ENCODE data around the gene FAM219A.

FAM219A gene

GRCh38 chr9:34450644-34451043 is 7.7 kb downstream of the FAM219A start:
- no peak for DNase-seq (ENCODE audit: low read depth)
- H3K4me3 ChIP-seq (ENCODE audit: low read depth, low read length): no peak overlapping the region
- no peak for TF ChIP-seq CTCF (IDR thresholded peaks at IDR 0.05; ENCODE audit: low read depth, low read length)

- no peak for DNase-seq (ENCODE audit: low read depth)
- TF ChIP-seq CTCF (IDR thresholded peaks at IDR 0.05; ENCODE audit: low read depth, low read length) (no peak), MYC (IDR thresholded peaks at IDR 0.05; ENCODE audit: low read depth, low read length) (no peak), MAX (IDR thresholded peaks at IDR 0.05; ENCODE audit: low read depth, low read length) (no peak), POLR2A (IDR thresholded peaks at IDR 0.05; ENCODE audit: extremely low read depth, insufficient read length) (no peak)
- H3K4me3 ChIP-seq (ENCODE audit: low read depth, low read length): no peak overlapping the region
Measured at GRCh38 chr9:34446951-34447350, 11.4 kb downstream of the FAM219A start.

- no peak overlapping the region for H3K4me3 ChIP-seq (ENCODE audit: low read depth, low read length)
- DNase-seq (ENCODE audit: low read depth): no peak
- TF ChIP-seq POLR2A (IDR thresholded peaks at IDR 0.05; ENCODE audit: extremely low read depth, insufficient read length) (no peak), MYC (IDR thresholded peaks at IDR 0.05; ENCODE audit: low read depth, low read length) (no peak), CTCF (IDR thresholded peaks at IDR 0.05; ENCODE audit: low read depth, low read length) (no peak), MAX (IDR thresholded peaks at IDR 0.05; ENCODE audit: low read depth, low read length) (no peak)
Measured at GRCh38 chr9:34446468-34446891, 11.9 kb downstream of the FAM219A start.

- peak; percentile 31 for DNase-seq (ENCODE audit: low read depth)
- TF ChIP-seq POLR2A (IDR thresholded peaks at IDR 0.05; ENCODE audit: extremely low read depth, insufficient read length) (no peak), CTCF (IDR thresholded peaks at IDR 0.05; ENCODE audit: low read depth, low read length) (no peak), MAX (IDR thresholded peaks at IDR 0.05; ENCODE audit: low read depth, low read length) (no peak), MYC (IDR thresholded peaks at IDR 0.05; ENCODE audit: low read depth, low read length) (no peak)
- no peak overlapping the region for H3K4me3 ChIP-seq (ENCODE audit: low read depth, low read length)
Measured at GRCh38 chr9:34443976-34444375, 14.4 kb downstream of the FAM219A start.

GRCh38 chr9:34443533-34443932 is 14.8 kb downstream of the FAM219A start:
- H3K4me3 ChIP-seq (ENCODE audit: low read depth, low read length): no peak overlapping the region
- no peak for DNase-seq (ENCODE audit: low read depth)
- TF ChIP-seq MYC (IDR thresholded peaks at IDR 0.05; ENCODE audit: low read depth, low read length): no peak
- no peak for TF ChIP-seq CTCF (IDR thresholded peaks at IDR 0.05; ENCODE audit: low read depth, low read length)
- TF ChIP-seq POLR2A (IDR thresholded peaks at IDR 0.05; ENCODE audit: extremely low read depth, insufficient read length): no peak
- no peak for TF ChIP-seq MAX (IDR thresholded peaks at IDR 0.05; ENCODE audit: low read depth, low read length)

- DNase-seq (ENCODE audit: low read depth): no peak
- no peak for TF ChIP-seq CTCF (IDR thresholded peaks at IDR 0.05; ENCODE audit: low read depth, low read length)
- no peak for TF ChIP-seq MAX (IDR thresholded peaks at IDR 0.05; ENCODE audit: low read depth, low read length)
- no peak for TF ChIP-seq POLR2A (IDR thresholded peaks at IDR 0.05; ENCODE audit: extremely low read depth, insufficient read length)
- no peak for TF ChIP-seq MYC (IDR thresholded peaks at IDR 0.05; ENCODE audit: low read depth, low read length)
- no peak overlapping the region for H3K4me3 ChIP-seq (ENCODE audit: low read depth, low read length)
Measured at GRCh38 chr9:34442770-34443169, 15.6 kb downstream of the FAM219A start.
